ENCODE data around the gene RPS6KA5. TPM values are rescaled to one million over a fixed set of nuclear protein-coding genes. Genes with fewer than 3 reads are reported as not detected.

The RPS6KA5 gene
- total and polyA plus RNA-seq, 2 donors from 2014 or later: 0.95 to 9.4 TPM

- H3K27me3 ChIP-seq (ENCODE audit: control insufficient read depth, insufficient read depth, low read length): no peaks in the 10 kb centered on the region
- H3K9ac ChIP-seq (ENCODE audit: low read length in 3 of 3): no peak overlapping the region
- no peaks in the 10 kb centered on the region for H3K4me1 ChIP-seq (ENCODE audit: control insufficient read depth in 2 of 3, insufficient read depth in 2 of 3, low read depth in 1 of 3, low read length in 3 of 3)
- no peak overlapping the region for H3K27ac ChIP-seq (ENCODE audit: low read depth in 2 of 2, low read length in 2 of 2)
- H3K9me3 ChIP-seq (ENCODE audit: control insufficient read depth in 2 of 3, insufficient read depth in 1 of 3, low read length in 3 of 3): no peaks in the 10 kb centered on the region
- peak; percentile 54 for FAIRE-seq
- no peak for DNase-seq
- TF ChIP-seq, protein P1, sequence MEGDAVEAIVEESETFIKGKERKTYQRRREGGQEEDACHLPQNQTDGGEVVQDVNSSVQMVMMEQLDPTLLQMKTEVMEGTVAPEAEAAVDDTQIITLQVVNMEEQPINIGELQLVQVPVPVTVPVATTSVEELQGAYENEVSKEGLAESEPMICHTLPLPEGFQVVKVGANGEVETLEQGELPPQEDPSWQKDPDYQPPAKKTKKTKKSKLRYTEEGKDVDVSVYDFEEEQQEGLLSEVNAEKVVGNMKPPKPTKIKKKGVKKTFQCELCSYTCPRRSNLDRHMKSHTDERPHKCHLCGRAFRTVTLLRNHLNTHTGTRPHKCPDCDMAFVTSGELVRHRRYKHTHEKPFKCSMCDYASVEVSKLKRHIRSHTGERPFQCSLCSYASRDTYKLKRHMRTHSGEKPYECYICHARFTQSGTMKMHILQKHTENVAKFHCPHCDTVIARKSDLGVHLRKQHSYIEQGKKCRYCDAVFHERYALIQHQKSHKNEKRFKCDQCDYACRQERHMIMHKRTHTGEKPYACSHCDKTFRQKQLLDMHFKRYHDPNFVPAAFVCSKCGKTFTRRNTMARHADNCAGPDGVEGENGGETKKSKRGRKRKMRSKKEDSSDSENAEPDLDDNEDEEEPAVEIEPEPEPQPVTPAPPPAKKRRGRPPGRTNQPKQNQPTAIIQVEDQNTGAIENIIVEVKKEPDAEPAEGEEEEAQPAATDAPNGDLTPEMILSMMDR (IDR thresholded peaks at IDR 0.05; ENCODE audit: borderline replicate concordance, extremely low read depth, insufficient read depth): no peak
- H3K4me3 ChIP-seq (ENCODE audit: low read length in 3 of 3): no peak overlapping the region
- intact Hi-C loops (cut with DNase I): no loop called here
- H3K36me3 ChIP-seq (ENCODE audit: control insufficient read depth in 2 of 3, insufficient read depth in 3 of 3, low read length in 3 of 3): peaks cover 0 to 4% (median 0%) of the 10 kb centered on the region in 3 donors
Measured at GRCh38 chr14:90870950-90871604, 189.4 kb downstream of the RPS6KA5 start.

- TF ChIP-seq, protein P1 (IDR thresholded peaks at IDR 0.05; ENCODE audit: borderline replicate concordance, extremely low read depth, insufficient read depth): no peak
- DNase-seq: no peak
- no peaks in the 10 kb centered on the region for H3K4me1 ChIP-seq (ENCODE audit: control insufficient read depth in 2 of 3, insufficient read depth in 2 of 3, low read depth in 1 of 3, low read length in 3 of 3)
- no peak overlapping the region for H3K27ac ChIP-seq (ENCODE audit: low read depth in 2 of 2, low read length in 2 of 2)
- no peak overlapping the region for H3K4me3 ChIP-seq (ENCODE audit: low read length in 3 of 3)
- no peak overlapping the region for H3K9ac ChIP-seq (ENCODE audit: low read length in 3 of 3)
- no peak for FAIRE-seq
- intact Hi-C loops (cut with DNase I): no loop called here
- H3K9me3 ChIP-seq (ENCODE audit: control insufficient read depth in 2 of 3, insufficient read depth in 1 of 3, low read length in 3 of 3): no peaks in the 10 kb centered on the region
- no peaks in the 10 kb centered on the region for H3K36me3 ChIP-seq (ENCODE audit: control insufficient read depth in 2 of 3, insufficient read depth in 3 of 3, low read length in 3 of 3)
- no peaks in the 10 kb centered on the region for H3K27me3 ChIP-seq (ENCODE audit: control insufficient read depth, insufficient read depth, low read length)
Measured at GRCh38 chr14:90867501-90867900, 192.9 kb downstream of the RPS6KA5 start.

DNA sequence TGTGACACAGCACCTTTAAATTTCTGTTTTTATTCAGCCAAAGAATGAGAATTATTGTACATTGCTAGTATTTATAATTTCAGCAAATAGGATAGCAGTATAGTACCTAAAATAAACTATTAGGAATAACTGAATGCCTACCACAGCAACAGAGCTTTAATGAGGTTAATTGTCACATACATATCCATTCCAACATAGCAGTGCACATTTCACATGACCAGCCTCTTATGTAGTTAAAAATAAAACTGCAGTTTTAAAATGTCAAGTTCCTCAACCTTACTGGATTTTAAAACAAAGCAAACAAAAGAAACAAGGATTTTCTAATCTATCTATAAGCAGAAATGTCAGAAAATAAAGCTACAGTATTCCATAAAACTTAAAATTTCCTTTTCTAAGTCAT is 193.6 kb downstream of the RPS6KA5 start:
- TF ChIP-seq, protein P1 (IDR thresholded peaks at IDR 0.05; ENCODE audit: borderline replicate concordance, extremely low read depth, insufficient read depth): no peak
- intact Hi-C loops (cut with DNase I): no loop called here
- DNase-seq (no peak), FAIRE-seq (no peak)
- Histone ChIP-seq H3K27ac (ENCODE audit: low read depth in 2 of 2, low read length in 2 of 2) (no peak overlapping the region), H3K9me3 (ENCODE audit: control insufficient read depth in 2 of 3, insufficient read depth in 1 of 3, low read length in 3 of 3) (no peaks in the 10 kb centered on the region), H3K9ac (ENCODE audit: low read length in 3 of 3) (no peak overlapping the region), H3K4me1 (ENCODE audit: control insufficient read depth in 2 of 3, insufficient read depth in 2 of 3, low read depth in 1 of 3, low read length in 3 of 3) (no peaks in the 10 kb centered on the region), H3K27me3 (ENCODE audit: control insufficient read depth, insufficient read depth, low read length) (no peaks in the 10 kb centered on the region), H3K4me3 (ENCODE audit: low read length in 3 of 3) (no peak overlapping the region), H3K36me3 (ENCODE audit: control insufficient read depth in 2 of 3, insufficient read depth in 3 of 3, low read length in 3 of 3) (no peaks in the 10 kb centered on the region)

- TF ChIP-seq, protein P1 (IDR thresholded peaks at IDR 0.05; ENCODE audit: borderline replicate concordance, extremely low read depth, insufficient read depth): no peak
- no peaks in the 10 kb centered on the region for H3K9me3 ChIP-seq (ENCODE audit: control insufficient read depth in 2 of 3, insufficient read depth in 1 of 3, low read length in 3 of 3)
- H3K4me1 ChIP-seq (ENCODE audit: control insufficient read depth in 2 of 3, insufficient read depth in 2 of 3, low read depth in 1 of 3, low read length in 3 of 3): no peaks in the 10 kb centered on the region
- no peak overlapping the region for H3K27ac ChIP-seq (ENCODE audit: low read depth in 2 of 2, low read length in 2 of 2)
- no peak overlapping the region for H3K4me3 ChIP-seq (ENCODE audit: low read length in 3 of 3)
- H3K27me3 ChIP-seq (ENCODE audit: control insufficient read depth, insufficient read depth, low read length): no peaks in the 10 kb centered on the region
- FAIRE-seq (no peak), DNase-seq (no peak)
- H3K9ac ChIP-seq (ENCODE audit: low read length in 3 of 3): no peak overlapping the region
- no peaks in the 10 kb centered on the region for H3K36me3 ChIP-seq (ENCODE audit: control insufficient read depth in 2 of 3, insufficient read depth in 3 of 3, low read length in 3 of 3)
- intact Hi-C loops (cut with DNase I): no loop called here
Measured at GRCh38 chr14:90864741-90865140, 195.7 kb downstream of the RPS6KA5 start.
